ENCODE measurements around the gene SLC37A3. TPM values are rescaled to one million over a fixed set of nuclear protein-coding genes. Genes with fewer than 3 reads are reported as not detected.

The SLC37A3 gene, protein sequence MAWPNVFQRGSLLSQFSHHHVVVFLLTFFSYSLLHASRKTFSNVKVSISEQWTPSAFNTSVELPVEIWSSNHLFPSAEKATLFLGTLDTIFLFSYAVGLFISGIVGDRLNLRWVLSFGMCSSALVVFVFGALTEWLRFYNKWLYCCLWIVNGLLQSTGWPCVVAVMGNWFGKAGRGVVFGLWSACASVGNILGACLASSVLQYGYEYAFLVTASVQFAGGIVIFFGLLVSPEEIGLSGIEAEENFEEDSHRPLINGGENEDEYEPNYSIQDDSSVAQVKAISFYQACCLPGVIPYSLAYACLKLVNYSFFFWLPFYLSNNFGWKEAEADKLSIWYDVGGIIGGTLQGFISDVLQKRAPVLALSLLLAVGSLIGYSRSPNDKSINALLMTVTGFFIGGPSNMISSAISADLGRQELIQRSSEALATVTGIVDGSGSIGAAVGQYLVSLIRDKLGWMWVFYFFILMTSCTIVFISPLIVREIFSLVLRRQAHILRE
- total RNA-seq (99.4 TPM), polyA plus RNA-seq (23.5 TPM)

DNA sequence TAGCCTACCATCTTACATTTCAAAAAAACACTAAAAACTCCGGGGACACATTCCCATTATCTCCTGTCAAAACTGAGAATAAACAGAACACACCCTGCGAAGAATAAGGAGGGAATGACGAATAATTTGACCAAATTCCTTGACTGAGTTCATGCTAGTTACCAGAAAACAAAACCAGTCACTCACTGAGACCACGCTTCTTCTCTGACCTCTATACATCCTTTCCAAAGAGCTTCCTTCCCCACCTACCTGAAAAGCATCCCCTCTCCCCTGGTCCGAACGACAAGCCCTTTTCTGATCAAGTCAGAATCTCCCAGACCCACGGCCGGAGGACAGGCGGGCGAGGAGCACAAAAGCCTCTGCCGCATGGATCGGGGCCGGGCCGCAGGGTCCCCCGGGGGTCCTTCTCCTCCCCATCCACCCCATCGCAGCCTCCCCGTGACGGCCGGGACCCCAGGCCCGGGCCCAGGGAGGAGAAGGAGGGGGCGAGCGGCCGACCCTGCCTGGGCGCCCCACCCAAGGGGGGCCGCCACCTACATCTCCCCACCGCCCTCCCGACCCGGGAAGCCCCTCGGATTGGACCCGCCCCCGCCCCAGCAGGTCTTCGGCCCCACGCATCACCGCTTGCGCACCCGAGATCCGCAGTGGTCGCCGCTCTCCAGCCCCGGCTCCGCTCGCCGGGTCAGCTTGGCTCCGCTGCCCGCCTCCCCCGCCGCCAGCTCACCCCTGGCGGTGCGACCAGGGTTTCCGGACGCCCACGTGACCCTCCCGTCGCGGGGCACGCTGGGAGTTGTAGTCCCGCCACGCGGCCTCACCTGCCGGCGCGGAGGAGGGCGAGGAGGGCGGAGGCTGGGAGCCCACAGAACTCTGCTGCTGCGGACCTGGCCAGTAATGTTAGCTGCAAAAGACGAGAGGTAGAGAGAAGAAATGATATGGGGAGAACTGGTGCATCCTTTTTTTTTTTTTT lies at the start of gene SLC37A3:
Gene SLC37A3 (minus strand): TSS at position 747 of the 967 bp plus-strand sequence. CDS start 16,004 bp downstream, outside the sequence.
- H3K27ac ChIP-seq (ENCODE audit: low read depth), result peak within 1 kb of the TSS; percentile 82
- H3K36me3 ChIP-seq (ENCODE audit: insufficient read depth), result no peaks in the 10 kb centered on the region
- no peaks in the 10 kb centered on the region for H3K4me1 ChIP-seq (ENCODE audit: insufficient read depth)
- under 1% methylated on average over 66 of the region's 66 CpGs for WGBS
- peak; percentile 33 for DNase-seq (ENCODE audit: extremely low spot score)
- H3K4me3 ChIP-seq (ENCODE audit: low read depth, low read length), result peak within 1 kb of the TSS; percentile 94

DNA sequence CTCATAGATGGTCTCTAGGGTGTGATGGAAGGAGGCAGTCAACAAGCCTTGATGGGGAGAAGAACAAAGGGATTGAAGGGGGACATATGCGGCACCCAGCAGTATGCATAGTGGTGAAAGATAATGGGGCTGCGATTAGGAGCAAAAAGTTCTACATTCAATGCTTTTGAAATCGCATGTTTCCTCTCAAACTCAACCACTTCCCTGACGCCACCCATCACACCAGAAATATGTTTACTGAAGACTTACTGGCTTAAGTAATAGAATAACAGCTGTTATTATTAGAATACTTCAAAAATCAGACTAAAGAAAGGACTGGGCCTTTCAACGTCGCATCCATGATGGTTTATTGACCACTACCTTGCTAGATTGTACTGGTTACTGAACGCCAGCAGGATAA lies 49.5 kb upstream of the SLC37A3 start:
- Histone ChIP-seq H3K4me3 (ENCODE audit: low read depth, low read length) (no peak overlapping the region), H3K4me1 (ENCODE audit: insufficient read depth) (no peaks in the 10 kb centered on the region), H3K27ac (ENCODE audit: low read depth) (no peak overlapping the region), H3K36me3 (ENCODE audit: insufficient read depth) (no peaks in the 10 kb centered on the region)
- 67% methylated on average over 7 of the region's 7 CpGs for WGBS
- DNase-seq (ENCODE audit: extremely low spot score), result no peak

DNA sequence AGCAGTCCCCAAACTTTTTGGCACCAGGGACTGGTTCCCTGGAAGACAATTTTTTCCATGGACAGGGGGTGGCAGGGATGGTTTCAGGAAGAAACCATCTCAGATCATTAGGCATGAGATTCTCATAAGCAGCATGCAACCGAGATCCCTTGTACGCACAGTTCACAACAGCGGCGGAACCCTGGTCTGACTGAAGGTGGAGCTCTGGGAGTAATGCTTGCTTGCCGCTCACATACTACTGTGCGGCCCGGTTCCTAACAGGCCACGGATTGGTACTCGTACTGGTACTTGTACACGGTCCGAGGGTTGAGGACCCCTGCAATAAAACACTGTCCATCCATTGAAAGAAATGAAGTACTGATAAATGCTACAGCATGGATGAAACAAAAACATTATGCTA lies 48.1 kb upstream of the SLC37A3 start:
- no peaks in the 10 kb centered on the region for H3K4me1 ChIP-seq (ENCODE audit: insufficient read depth)
- no peak overlapping the region for H3K4me3 ChIP-seq (ENCODE audit: low read depth, low read length)
- no peak for DNase-seq (ENCODE audit: extremely low spot score)
- 86% methylated on average over 11 of the region's 11 CpGs for WGBS
- no peak overlapping the region for H3K27ac ChIP-seq (ENCODE audit: low read depth)
- H3K36me3 ChIP-seq (ENCODE audit: insufficient read depth), result no peaks in the 10 kb centered on the region

DNA sequence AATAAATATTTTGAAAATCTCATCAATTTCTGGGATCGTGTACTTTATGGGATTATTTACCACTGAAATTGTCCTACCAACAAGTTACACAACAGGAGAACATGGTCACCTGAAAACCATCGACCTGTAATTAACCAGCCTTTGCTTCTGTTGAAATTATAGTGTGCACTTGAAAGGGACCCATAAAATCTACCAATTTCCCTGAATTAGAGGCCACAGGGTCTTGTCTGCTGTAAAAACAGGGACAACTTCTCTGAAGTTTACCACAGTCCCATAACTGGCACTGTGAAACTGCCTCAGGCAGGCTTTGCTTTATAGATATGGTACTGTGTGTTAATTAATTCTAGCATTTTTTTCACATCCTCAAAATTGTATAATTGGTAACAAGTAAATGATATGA lies 43.2 kb upstream of the SLC37A3 start:
- H3K36me3 ChIP-seq (ENCODE audit: insufficient read depth), result no peaks in the 10 kb centered on the region
- no peak overlapping the region for H3K27ac ChIP-seq (ENCODE audit: low read depth)
- DNase-seq (ENCODE audit: extremely low spot score), result no peak
- no peaks in the 10 kb centered on the region for H3K4me1 ChIP-seq (ENCODE audit: insufficient read depth)
- no peak overlapping the region for H3K4me3 ChIP-seq (ENCODE audit: low read depth, low read length)
- 64% methylated on average over 2 of the region's 2 CpGs for WGBS

DNA sequence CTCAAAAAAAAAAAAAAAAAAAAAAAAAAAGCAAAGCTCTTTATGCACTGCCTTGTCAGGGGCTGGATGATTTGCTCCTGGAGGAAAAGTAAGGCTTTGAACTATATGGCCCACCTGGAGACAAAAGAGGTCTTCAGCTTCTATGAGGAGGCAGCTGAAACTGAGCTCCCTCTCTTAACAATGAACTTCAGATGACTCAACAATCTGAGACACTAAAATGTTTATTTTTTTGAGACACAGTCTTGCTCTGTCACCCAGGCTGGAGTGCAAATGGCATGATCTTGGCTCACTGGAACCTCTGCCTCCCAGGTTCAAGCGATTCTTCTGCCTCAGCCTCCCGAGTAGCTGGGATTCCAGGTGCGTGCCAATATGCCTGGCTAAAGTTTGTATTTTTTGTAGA lies 42.3 kb upstream of the SLC37A3 start:
- DNase-seq (ENCODE audit: extremely low spot score), result no peak
- Histone ChIP-seq H3K36me3 (ENCODE audit: insufficient read depth) (no peaks in the 10 kb centered on the region), H3K4me1 (ENCODE audit: insufficient read depth) (no peaks in the 10 kb centered on the region), H3K4me3 (ENCODE audit: low read depth, low read length) (no peak overlapping the region), H3K27ac (ENCODE audit: low read depth) (no peak overlapping the region)
- WGBS, result 88% methylated on average over 3 of the region's 3 CpGs

DNA sequence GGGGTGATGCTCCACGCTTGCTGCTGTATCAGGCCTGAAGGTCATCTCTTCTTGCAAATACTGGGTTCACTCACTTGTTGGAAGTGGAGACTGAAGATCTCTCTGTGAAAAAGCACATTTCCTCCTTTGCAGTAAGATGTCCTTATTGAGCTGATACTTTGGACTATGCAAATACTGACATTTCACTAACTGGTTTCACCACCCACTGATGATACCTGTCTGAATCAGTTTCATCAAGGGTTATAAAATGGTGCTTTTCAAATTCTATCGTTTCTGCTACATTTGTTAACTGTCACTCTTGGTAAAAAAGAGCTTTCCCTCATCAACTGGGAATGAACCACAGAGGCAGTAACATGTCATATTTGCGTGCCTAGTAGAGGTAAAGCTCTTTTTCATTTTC lies 41.0 kb upstream of the SLC37A3 start:
- no peak overlapping the region for H3K4me3 ChIP-seq (ENCODE audit: low read depth, low read length)
- H3K27ac ChIP-seq (ENCODE audit: low read depth), result no peak overlapping the region
- no peaks in the 10 kb centered on the region for H3K4me1 ChIP-seq (ENCODE audit: insufficient read depth)
- no peaks in the 10 kb centered on the region for H3K36me3 ChIP-seq (ENCODE audit: insufficient read depth)
- DNase-seq (ENCODE audit: extremely low spot score), result no peak
- WGBS, result 87% methylated on average over 3 of the region's 3 CpGs

DNA sequence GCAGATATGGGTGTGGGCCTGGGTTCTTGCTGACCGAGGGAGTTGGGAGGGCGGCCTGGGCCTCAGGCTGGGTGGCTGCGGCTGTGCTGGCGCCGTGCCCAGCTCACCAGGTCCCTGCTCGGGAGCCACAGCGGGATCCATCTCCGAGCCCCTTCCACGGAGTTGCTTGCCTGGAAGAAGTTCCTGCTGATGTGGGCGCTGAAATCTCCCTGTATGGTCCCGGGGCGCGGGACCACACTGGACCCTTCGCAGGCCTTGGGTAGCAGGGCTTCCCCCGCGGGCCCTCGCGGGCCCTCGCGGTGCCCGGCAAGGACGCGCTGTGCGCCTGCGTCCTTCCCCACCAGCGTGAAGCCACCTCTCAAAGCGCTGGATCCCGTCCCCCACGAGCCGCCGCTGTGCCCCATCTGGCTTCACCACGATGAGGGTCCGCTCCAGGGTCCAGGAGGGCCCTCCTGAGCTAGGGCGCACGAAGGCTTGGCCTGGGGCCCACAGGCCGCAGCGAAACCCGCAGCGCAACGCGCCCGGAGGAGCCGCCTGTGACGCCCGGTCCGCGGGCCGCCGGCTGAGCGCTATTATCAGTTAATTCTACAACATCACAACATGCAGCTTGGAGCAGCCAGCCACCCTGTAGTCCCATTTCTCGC lies 37.0 kb upstream of the SLC37A3 start:
- H3K36me3 ChIP-seq (ENCODE audit: insufficient read depth), result no peaks in the 10 kb centered on the region
- WGBS, result 50% methylated on average over 51 of the region's 51 CpGs
- H3K4me3 ChIP-seq (ENCODE audit: low read depth, low read length), result no peak overlapping the region
- no peaks in the 10 kb centered on the region for H3K4me1 ChIP-seq (ENCODE audit: insufficient read depth)
- no peak overlapping the region for H3K27ac ChIP-seq (ENCODE audit: low read depth)
- DNase-seq (ENCODE audit: extremely low spot score), result no peak

DNA sequence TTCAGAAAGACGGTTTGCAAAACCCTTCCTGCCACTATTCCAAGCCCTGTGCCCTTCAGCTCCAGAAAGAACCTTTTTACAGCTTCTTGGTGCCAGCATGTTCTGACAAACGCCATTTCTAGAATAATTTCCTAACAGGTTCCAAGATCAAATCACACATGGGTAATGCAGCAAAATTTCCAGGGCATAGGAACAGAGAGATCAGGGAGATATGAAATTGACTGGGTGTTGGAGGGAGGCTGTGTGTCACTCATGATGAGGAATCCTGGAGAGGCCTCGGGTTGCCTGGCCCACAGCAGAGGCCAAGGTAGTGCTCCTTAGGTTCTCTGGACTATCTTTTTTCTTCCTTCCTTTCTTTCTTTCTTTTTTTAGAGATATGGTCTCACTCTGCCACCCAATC lies 35.1 kb upstream of the SLC37A3 start:
- no peaks in the 10 kb centered on the region for H3K36me3 ChIP-seq (ENCODE audit: insufficient read depth)
- H3K4me1 ChIP-seq (ENCODE audit: insufficient read depth), result no peaks in the 10 kb centered on the region
- no peak for DNase-seq (ENCODE audit: extremely low spot score)
- no peak overlapping the region for H3K4me3 ChIP-seq (ENCODE audit: low read depth, low read length)
- H3K27ac ChIP-seq (ENCODE audit: low read depth), result no peak overlapping the region
- 87% methylated on average over 3 of the region's 3 CpGs for WGBS

DNA sequence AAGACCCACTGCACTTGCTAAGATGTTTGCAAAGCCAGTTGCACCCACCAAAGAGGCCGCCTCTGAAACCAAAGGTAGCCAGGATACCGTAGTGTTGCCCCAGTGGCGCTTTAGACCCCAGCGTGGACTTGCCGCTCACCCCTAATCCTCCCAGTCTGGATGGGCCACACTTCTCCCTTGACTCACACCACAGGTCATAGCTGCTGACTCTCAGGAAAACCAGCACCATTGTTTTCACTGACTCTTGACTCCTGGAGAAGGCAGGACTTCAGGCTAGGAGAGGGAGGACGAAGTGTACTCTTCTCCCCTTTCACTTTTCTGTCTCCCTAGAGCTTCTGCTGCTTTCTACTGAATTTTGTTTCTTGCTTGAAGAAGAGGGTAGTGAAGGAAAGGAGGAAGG lies 27.8 kb upstream of the SLC37A3 start:
- 96% methylated on average over 6 of the region's 6 CpGs for WGBS
- Histone ChIP-seq H3K36me3 (ENCODE audit: insufficient read depth) (no peaks in the 10 kb centered on the region), H3K4me3 (ENCODE audit: low read depth, low read length) (no peak overlapping the region), H3K27ac (ENCODE audit: low read depth) (no peak overlapping the region), H3K4me1 (ENCODE audit: insufficient read depth) (no peaks in the 10 kb centered on the region)
- DNase-seq (ENCODE audit: extremely low spot score), result no peak

DNA sequence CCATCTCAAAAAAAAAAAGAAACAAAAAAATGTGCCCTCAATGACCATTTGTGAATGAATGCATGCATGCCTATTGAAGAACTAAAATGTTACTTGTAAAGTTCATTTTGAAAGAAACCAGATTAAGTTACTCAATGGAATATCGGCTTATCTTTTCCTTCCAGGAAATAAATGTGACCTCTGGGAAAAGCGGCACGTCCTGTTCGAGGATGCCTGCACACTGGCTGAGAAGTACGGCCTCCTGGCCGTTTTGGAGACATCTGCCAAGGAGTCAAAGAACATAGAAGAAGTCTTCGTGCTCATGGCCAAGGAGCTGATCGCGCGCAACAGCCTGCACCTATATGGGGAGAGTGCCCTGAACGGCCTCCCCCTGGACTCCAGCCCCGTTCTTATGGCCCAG lies 27.4 kb upstream of the SLC37A3 start:
- WGBS, result 76% methylated on average over 12 of the region's 12 CpGs
- no peaks in the 10 kb centered on the region for H3K36me3 ChIP-seq (ENCODE audit: insufficient read depth)
- DNase-seq (ENCODE audit: extremely low spot score), result no peak
- no peak overlapping the region for H3K4me3 ChIP-seq (ENCODE audit: low read depth, low read length)
- no peak overlapping the region for H3K27ac ChIP-seq (ENCODE audit: low read depth)
- no peaks in the 10 kb centered on the region for H3K4me1 ChIP-seq (ENCODE audit: insufficient read depth)

DNA sequence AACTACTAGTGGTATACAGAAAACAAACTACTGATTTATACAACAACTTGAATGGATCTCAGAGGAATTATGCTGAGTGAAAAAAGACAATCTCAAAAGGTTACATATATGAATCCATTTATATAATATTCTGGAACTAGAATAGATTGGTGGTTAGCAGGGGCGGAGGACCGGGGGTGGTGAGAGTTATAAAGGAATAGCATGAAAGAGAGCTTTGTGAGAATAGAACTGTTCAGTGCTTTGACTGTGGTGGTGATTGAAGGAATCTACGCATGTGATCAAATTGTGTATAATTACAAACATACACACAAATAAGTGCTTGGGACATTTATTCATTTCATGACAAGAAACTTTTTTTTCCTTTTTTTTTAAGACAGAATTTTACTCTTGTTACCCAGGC lies 25.2 kb upstream of the SLC37A3 start:
- DNase-seq (ENCODE audit: extremely low spot score), result no peak
- Histone ChIP-seq H3K36me3 (ENCODE audit: insufficient read depth) (no peaks in the 10 kb centered on the region), H3K4me3 (ENCODE audit: low read depth, low read length) (no peak overlapping the region), H3K27ac (ENCODE audit: low read depth) (no peak overlapping the region), H3K4me1 (ENCODE audit: insufficient read depth) (no peaks in the 10 kb centered on the region)
- 93% methylated on average over 3 of the region's 3 CpGs for WGBS

DNA sequence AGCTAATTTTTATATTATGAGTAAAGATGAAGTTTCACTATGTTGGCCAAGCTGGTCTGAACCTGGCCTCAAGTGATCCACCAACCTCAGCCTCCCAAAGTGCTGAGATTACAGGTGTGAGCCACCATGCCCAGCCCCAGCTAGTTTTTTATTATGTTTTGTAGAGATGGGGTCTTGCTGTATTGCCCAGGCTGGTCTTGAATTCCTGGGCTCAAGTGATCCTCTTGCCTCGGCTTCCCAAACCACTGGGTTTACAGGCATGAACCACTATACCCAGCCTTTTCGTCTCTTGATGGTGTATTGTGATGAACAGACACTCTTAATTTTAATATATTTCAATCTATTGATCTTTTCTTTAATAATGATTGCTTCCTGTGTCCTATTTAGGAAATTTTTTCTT lies 23.2 kb upstream of the SLC37A3 start:
- Histone ChIP-seq H3K27ac (ENCODE audit: low read depth) (no peak overlapping the region), H3K4me1 (ENCODE audit: insufficient read depth) (no peaks in the 10 kb centered on the region), H3K36me3 (ENCODE audit: insufficient read depth) (no peaks in the 10 kb centered on the region), H3K4me3 (ENCODE audit: low read depth, low read length) (no peak overlapping the region)
- 91% methylated on average over 2 of the region's 2 CpGs for WGBS
- DNase-seq (ENCODE audit: extremely low spot score), result no peak

DNA sequence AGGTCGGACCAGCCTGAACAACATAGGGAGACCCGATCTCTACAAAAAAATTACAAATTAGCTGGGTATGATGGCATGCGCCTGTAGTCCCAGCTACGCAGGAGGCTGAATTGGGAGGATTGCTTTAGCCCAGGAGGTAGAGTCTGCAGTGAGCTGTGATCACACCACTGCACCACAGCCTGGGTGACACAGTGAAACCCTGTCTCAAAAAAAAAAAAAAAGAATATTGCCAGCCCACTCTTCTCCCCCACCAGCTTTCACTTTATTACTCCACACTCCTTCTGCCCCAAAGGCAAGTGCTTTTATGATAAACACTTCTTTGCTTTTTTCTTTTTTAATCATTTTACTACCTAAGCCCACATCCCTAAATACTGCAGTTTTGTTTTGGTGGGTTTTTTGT lies 20.3 kb upstream of the SLC37A3 start:
- Histone ChIP-seq H3K36me3 (ENCODE audit: insufficient read depth) (no peaks in the 10 kb centered on the region), H3K4me3 (ENCODE audit: low read depth, low read length) (no peak overlapping the region), H3K4me1 (ENCODE audit: insufficient read depth) (no peaks in the 10 kb centered on the region), H3K27ac (ENCODE audit: low read depth) (no peak overlapping the region)
- 88% methylated on average over 4 of the region's 4 CpGs for WGBS
- DNase-seq (ENCODE audit: extremely low spot score), result no peak
